NCI-H2171 (cell line): ENCODE results near the gene DAD1.

Source experiments
- DNase-seq: peaks from one replicate; lab custom pipeline; 2025; lab: John Stamatoyannopoulos, UW

Gene DAD1

DNA sequence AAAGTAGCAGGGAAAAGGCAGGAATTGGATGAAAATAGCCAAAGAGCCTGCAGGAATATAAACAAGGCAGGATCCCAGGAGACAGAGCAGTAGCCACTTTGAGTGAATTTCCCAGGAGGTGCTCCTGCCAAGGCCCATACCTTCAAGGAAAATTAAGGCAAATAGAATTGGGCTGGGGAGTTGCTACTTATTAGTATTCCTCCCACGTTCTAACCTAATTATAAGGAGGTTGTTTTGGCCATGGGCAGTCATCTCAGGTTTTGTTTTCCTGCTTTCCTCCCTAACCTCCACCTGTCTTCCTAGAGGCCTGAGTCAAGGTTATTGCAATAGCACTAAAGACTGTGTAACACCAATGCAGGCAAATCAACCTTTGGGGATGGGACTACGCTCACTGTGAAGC lies 73.1 kb downstream of the DAD1 start:
- DNase-seq = no peak
